NOMO-1 treated with DMSO at 0.1 percent for 48 hours (cell line): Measurements from ENCODE around the gene EXOC3L2.

Experiments
- DNase-seq: peaks from one replicate; lab custom pipeline; 2025; ENCODE audit not compliant: unreplicated experiment; lab: John Stamatoyannopoulos, UW

The EXOC3L2 gene

GRCh38 chr19:45223879-45224278 is 21.3 kb downstream of the EXOC3L2 start:
- DNase-seq, result no peak

GRCh38 chr19:45222724-45223123 is 22.5 kb downstream of the EXOC3L2 start:
- no peak for DNase-seq

- DNase-seq, result peak; percentile 19
Measured at GRCh38 chr19:45218911-45219743, 26.1 kb downstream of the EXOC3L2 start.

- no peak for DNase-seq
Measured at GRCh38 chr19:45218426-45218825, 26.8 kb downstream of the EXOC3L2 start.

GRCh38 chr19:45217957-45218334 is 27.3 kb downstream of the EXOC3L2 start:
- DNase-seq, result no peak

GRCh38 chr19:45217193-45217956 is 27.8 kb downstream of the EXOC3L2 start:
- DNase-seq, result no peak

- no peak for DNase-seq
Measured at GRCh38 chr19:45216667-45217066, 28.5 kb downstream of the EXOC3L2 start.

- DNase-seq, result no peak
Measured at GRCh38 chr19:45215391-45216191, 29.6 kb downstream of the EXOC3L2 start.

GRCh38 chr19:45213031-45213430 is 32.2 kb downstream of the EXOC3L2 start:
- DNase-seq, result no peak

- DNase-seq, result no peak
Measured at GRCh38 chr19:45211751-45212381, 33.3 kb downstream of the EXOC3L2 start.

- DNase-seq, result no peak
Measured at GRCh38 chr19:45206328-45206727, 38.9 kb downstream of the EXOC3L2 start.

- no peak for DNase-seq
Measured at GRCh38 chr19:45205810-45206209, 39.4 kb downstream of the EXOC3L2 start.

GRCh38 chr19:45202637-45203036 is 42.6 kb downstream of the EXOC3L2 start:
- DNase-seq, result no peak

GRCh38 chr19:45200568-45200967 is 44.6 kb downstream of the EXOC3L2 start:
- DNase-seq, result no peak

GRCh38 chr19:45195764-45196163 is 49.4 kb downstream of the EXOC3L2 start:
- no peak for DNase-seq

- DNase-seq, result no peak
Measured at GRCh38 chr19:45191375-45191774, 53.8 kb downstream of the EXOC3L2 start.

- no peak for DNase-seq
Measured at GRCh38 chr19:45189971-45190370, 55.2 kb downstream of the EXOC3L2 start.

GRCh38 chr19:45187421-45188100 is 57.6 kb downstream of the EXOC3L2 start:
- DNase-seq, result peak; percentile 42

GRCh38 chr19:45186509-45187334 is 58.5 kb downstream of the EXOC3L2 start:
- DNase-seq, result no peak

- DNase-seq, result no peak
Measured at GRCh38 chr19:45184115-45184514, 61.1 kb downstream of the EXOC3L2 start.
